GM23338 (cell line): ENCODE results near the gene PISD. TPM values are rescaled to one million over a fixed set of nuclear protein-coding genes. Genes with fewer than 3 reads are reported as not detected.

Experiments
- ATAC-seq: fragments of 200-7000 bp; cut with Tn5 transposase; 3 replicates; pipeline ENCODE4 v1.9.1; 2020
- DNase-seq: peaks from one replicate; pipeline ENCODE4 v3.0.0-alpha.2; 2015; ENCODE audit warnings: low spot score
- H2AFZ ChIP-seq: fragments of 200-600 bp; sonication (generic); 2 replicates; pipeline ENCODE4 v1.8.0; 2016; ENCODE audit warnings: antibody characterized with exemption, mild to moderate bottlenecking, moderate library complexity
- H3F3A ChIP-seq: fragments of 200-600 bp; sonication (generic); replicated peaks from 2 replicates; pipeline ENCODE4 v1.8.0; 2017; ENCODE audit warnings: antibody characterized with exemption, mixed run types, low read depth
- H3K27ac ChIP-seq: fragments of 200-600 bp; sonication (generic); 2 replicates; pipeline ENCODE4 v1.6.1; 2016; ENCODE audit warnings: low read depth
- H3K27me3 ChIP-seq: fragments of 200-600 bp; sonication (generic); 2 replicates; pipeline ENCODE4 v1.8.0; 2016; ENCODE audit warnings: mild to moderate bottlenecking, mixed run types, moderate library complexity; ENCODE audit not compliant: insufficient read depth
- H3K36me3 ChIP-seq: fragments of 200-600 bp; sonication (generic); 2 replicates; pipeline ENCODE4 v1.8.0; 2016; ENCODE audit warnings: mild to moderate bottlenecking; ENCODE audit not compliant: insufficient read depth
- H3K4me1 ChIP-seq: fragments of 200-600 bp; sonication (generic); 2 replicates; pipeline ENCODE4 v1.8.0; 2016; ENCODE audit warnings: mild to moderate bottlenecking, moderate library complexity; ENCODE audit not compliant: insufficient read depth
- H3K4me2 ChIP-seq: fragments of 200-600 bp; sonication (generic); 2 replicates; pipeline ENCODE4 v1.7.1; 2017; ENCODE audit warnings: mixed run types
- H3K4me3 ChIP-seq: fragments of 200-600 bp; sonication (generic); 2 replicates; pipeline ENCODE4 v1.6.1; 2016; ENCODE audit warnings: mixed run types
- H3K79me2 ChIP-seq: fragments of 200-600 bp; sonication (generic); replicated peaks from 2 replicates; pipeline ENCODE4 v1.8.0; 2017; ENCODE audit warnings: mild to moderate bottlenecking; ENCODE audit not compliant: insufficient read depth
- H3K9me2 ChIP-seq: fragments of 200-600 bp; sonication (generic); 2 replicates; pipeline ENCODE4 v1.8.0; 2017; ENCODE audit not compliant: insufficient read depth
- H4K20me1 ChIP-seq: fragments of 200-600 bp; sonication (generic); replicated peaks from 2 replicates; pipeline ENCODE4 v1.8.0; 2017; ENCODE audit warnings: mild to moderate bottlenecking; ENCODE audit not compliant: insufficient read depth
- H3K27ac Mint-ChIP-seq: 2 replicates; pipeline ENCODE4 v1.8.0; 2020; ENCODE audit warnings: inconsistent platforms, mild to moderate bottlenecking, moderate library complexity, mixed read lengths
- H3K27me3 Mint-ChIP-seq: 3 replicates; pipeline ENCODE4 v1.8.0; 2022; ENCODE audit warnings: low read depth, mild to moderate bottlenecking, moderate library complexity, mixed read lengths, inconsistent platforms; ENCODE audit not compliant: insufficient read depth, poor library complexity
- H3K36me3 Mint-ChIP-seq: 3 replicates; pipeline ENCODE4 v1.8.0; 2021; ENCODE audit warnings: low read depth, mild to moderate bottlenecking, inconsistent platforms, moderate library complexity, mixed read lengths
- H3K4me1 Mint-ChIP-seq: 3 replicates; pipeline ENCODE4 v1.8.0; 2020; ENCODE audit warnings: mild to moderate bottlenecking, inconsistent platforms, mixed read lengths
- H3K4me3 Mint-ChIP-seq: 3 replicates; pipeline ENCODE4 v1.8.0; 2021; ENCODE audit warnings: moderate library complexity, mild to moderate bottlenecking, inconsistent platforms, mixed read lengths
- H3K9me3 Mint-ChIP-seq: 3 replicates; pipeline ENCODE4 v1.8.0; 2020; ENCODE audit warnings: moderate library complexity, mild to moderate bottlenecking, inconsistent platforms, mixed read lengths
- CREB1 ChIP-seq: fragments of 250-450 bp; sonication (Bioruptor Pico); IDR thresholded peaks from 2 replicates; pipeline ENCODE4 v1.5.0; 2020; ENCODE audit warnings: low read depth, mild to moderate bottlenecking, moderate library complexity
- EZH2 ChIP-seq: fragments of 200-600 bp; sonication (generic); IDR thresholded peaks from one replicate; pipeline ENCODE4 v1.8.0; 2017; ENCODE audit warnings: antibody characterized with exemption, mild to moderate bottlenecking, low read depth; ENCODE audit not compliant: unreplicated experiment
- EZH2phosphoT487 ChIP-seq: fragments of 200-600 bp; sonication (generic); IDR thresholded peaks from one replicate; pipeline ENCODE4 v1.8.1; 2018; ENCODE audit warnings: antibody characterized with exemption; ENCODE audit not compliant: unreplicated experiment
- JUNB ChIP-seq: IDR thresholded peaks from one replicate; pipeline ENCODE4 v1.6.1; 2016; ENCODE audit warnings: antibody characterized with exemption; ENCODE audit not compliant: unreplicated experiment
- NANOG ChIP-seq: IDR thresholded peaks from 2 replicates; pipeline ENCODE4 v1.6.1; 2016; ENCODE audit warnings: antibody characterized with exemption, borderline replicate concordance
- POLR2AphosphoS5 ChIP-seq: IDR thresholded peaks from 2 replicates; pipeline ENCODE4 v1.6.1; 2016; ENCODE audit warnings: antibody characterized with exemption, low read depth
- ZNF114 ChIP-seq: fragments of 250-450 bp; sonication (Bioruptor Pico); IDR thresholded peaks from 2 replicates; pipeline ENCODE4 v1.5.0; 2020; ENCODE audit warnings: mild to moderate bottlenecking, moderate library complexity
- ZNF331 ChIP-seq: fragments of 250-450 bp; sonication (Bioruptor Pico); IDR thresholded peaks from 2 replicates; pipeline ENCODE4 v1.5.0; 2020; ENCODE audit warnings: low read depth, mild to moderate bottlenecking, moderate library complexity
- polyA plus RNA-seq: library from polyadenylated mRNA; unstranded; fragments of >200 nt; fragmentation: Nextera tagmentation; extraction: Ambion mirVana; gene quantifications from 2 replicates; pipeline ENCODE4 v1.2.1, GENCODE V29; 2016
- total RNA-seq: library from RNA; depleted of rRNA; stranded (reverse); fragments of >200 nt; shearing (Covaris generic); gene quantifications from 2 replicates; pipeline ENCODE4 v1.2.3, GENCODE V29; 2014
- TF ChIP-seq, protein P1 (sequence below): fragments of 250-450 bp; sonication (Bioruptor Pico); IDR thresholded peaks from 2 replicates; pipeline ENCODE4 v1.5.0; 2020; ENCODE audit warnings: mild to moderate bottlenecking, moderate library complexity
- TF ChIP-seq, protein P2 (sequence below): IDR thresholded peaks from one replicate; pipeline ENCODE4 v1.6.1; 2018; ENCODE audit warnings: antibody characterized with exemption; ENCODE audit not compliant: unreplicated experiment

Gene PISD
- total and polyA plus RNA-seq, 2 experiments from 2014 or later, result 43.1 to 54.5 TPM

DNA sequence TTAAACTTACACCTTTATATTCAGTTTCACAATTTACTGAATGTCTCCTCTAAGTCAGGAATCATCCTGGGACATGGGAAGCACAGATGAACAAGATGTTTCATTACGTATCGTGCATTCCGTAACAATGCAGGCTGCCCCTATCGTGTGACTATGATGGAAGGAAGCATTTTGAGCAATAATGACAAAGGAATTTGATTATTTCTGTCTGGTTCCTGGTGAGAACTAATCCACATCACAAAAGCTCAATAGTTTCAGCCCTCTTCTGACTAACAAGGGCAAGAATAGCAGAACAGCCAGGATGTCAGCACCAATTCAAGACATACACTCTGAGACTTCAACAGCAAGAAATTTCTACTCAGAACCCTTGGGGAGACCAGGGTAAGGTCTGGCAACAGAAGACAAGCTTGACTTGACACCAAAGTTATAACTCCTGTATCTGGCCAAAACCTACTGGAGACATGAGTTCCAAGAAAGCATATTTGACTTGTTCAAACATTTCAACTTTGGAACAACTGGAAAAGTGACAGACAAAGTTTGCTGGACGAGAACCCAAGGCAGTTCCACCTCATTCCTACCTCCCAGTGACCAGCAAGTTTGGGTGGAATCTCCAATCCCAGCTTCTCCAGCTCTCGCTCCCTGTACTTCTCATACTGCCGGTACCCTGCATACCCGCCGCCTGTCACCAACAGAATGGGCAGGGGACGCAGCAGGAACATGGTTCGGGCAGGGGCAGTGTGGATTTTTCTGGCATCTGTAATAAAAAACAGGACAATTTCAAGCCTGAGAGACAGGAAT lies 14.3 kb downstream of the PISD start:
- Mint-ChIP-seq H3K9me3 (no peaks in the 10 kb centered on the region), H3K4me1 (peaks cover 25% of the 10 kb centered on the region), H3K36me3 (peaks cover 46% of the 10 kb centered on the region; the same call in 2 of the 3 replicates), H3K27ac (peak overlapping the region; percentile 78), H3K4me3 (no peak overlapping the region), H3K27me3 (peaks cover 6% of the 10 kb centered on the region)
- DNase-seq (no peak), ATAC-seq (peak; percentile 39; the same call in 2 of the 3 replicates)
- peak overlapping the region; percentile 30; the same call in 1 of the 2 replicates for H3K4me3 ChIP-seq
- no peak for TF ChIP-seq ZNF331 (CRISPR knock-in tag)
- no peak for TF ChIP-seq NANOG
- TF ChIP-seq EZH2phosphoT487, result no peak
- no peak for TF ChIP-seq EZH2
- peaks cover 28% of the 10 kb centered on the region for H3K4me1 ChIP-seq
- peak overlapping the region; percentile 84; the same call in 1 of the 2 replicates for H3K27ac ChIP-seq
- H3K27me3 ChIP-seq, result no peaks in the 10 kb centered on the region
- H3K79me2 ChIP-seq, result peaks cover 67% of the 10 kb centered on the region
- H3K9me2 ChIP-seq, result no peaks in the 10 kb centered on the region
- 0 out of 2 replicates have a peak, but pooled peaks cover 3% of the 10 kb centered on the region for H3F3A ChIP-seq
- peak overlapping the region; percentile 66 for H3K4me2 ChIP-seq
- no peak overlapping the region for H2AFZ ChIP-seq
- H4K20me1 ChIP-seq, result peaks cover 22% of the 10 kb centered on the region
- peaks cover 18% of the 10 kb centered on the region for H3K36me3 ChIP-seq

DNA sequence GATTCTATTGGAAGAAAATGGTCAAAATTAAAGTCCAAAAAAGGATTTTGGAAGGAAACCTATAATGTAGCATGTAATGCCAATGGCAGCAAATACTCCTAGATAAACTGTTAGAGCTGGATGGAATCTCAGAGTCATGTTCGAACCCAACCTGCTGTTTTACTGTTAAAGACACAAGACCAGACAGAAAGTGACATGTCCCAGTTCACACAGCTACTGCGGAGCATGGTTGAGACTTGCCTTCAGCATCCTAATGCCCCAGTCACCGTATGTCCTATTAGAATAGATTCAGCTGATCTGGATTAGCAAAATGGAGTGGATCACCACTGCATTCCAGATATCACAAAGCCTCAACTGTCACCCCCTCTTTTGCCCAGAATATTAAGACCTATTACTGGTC lies 14.9 kb downstream of the PISD start:
- no peak overlapping the region for H2AFZ ChIP-seq
- no peak overlapping the region; the same call in 1 of the 2 replicates for H3K27ac Mint-ChIP-seq
- no peaks in the 10 kb centered on the region for H3K27me3 ChIP-seq
- no peaks in the 10 kb centered on the region for H3K9me2 ChIP-seq
- peaks cover 25% of the 10 kb centered on the region for H3K4me1 Mint-ChIP-seq
- H3K79me2 ChIP-seq, result peaks cover 67% of the 10 kb centered on the region
- no peak for DNase-seq
- H3K27ac ChIP-seq, result peak overlapping the region; percentile 84
- peaks cover 6% of the 10 kb centered on the region for H3K27me3 Mint-ChIP-seq
- no peak for ATAC-seq
- peak overlapping the region; percentile 66; the same call in 1 of the 2 replicates for H3K4me2 ChIP-seq
- 0 out of 2 replicates have a peak, but pooled peaks cover 3% of the 10 kb centered on the region for H3F3A ChIP-seq
- H3K36me3 ChIP-seq, result peaks cover 18% of the 10 kb centered on the region
- no peaks in the 10 kb centered on the region for H3K9me3 Mint-ChIP-seq
- no peak overlapping the region for H3K4me3 ChIP-seq
- H3K36me3 Mint-ChIP-seq, result peaks cover 52% of the 10 kb centered on the region; the same call in 2 of the 3 replicates
- H3K4me1 ChIP-seq, result peaks cover 28% of the 10 kb centered on the region
- no peak overlapping the region for H3K4me3 Mint-ChIP-seq
- H4K20me1 ChIP-seq, result peaks cover 19% of the 10 kb centered on the region
- TF ChIP-seq, protein P1, sequence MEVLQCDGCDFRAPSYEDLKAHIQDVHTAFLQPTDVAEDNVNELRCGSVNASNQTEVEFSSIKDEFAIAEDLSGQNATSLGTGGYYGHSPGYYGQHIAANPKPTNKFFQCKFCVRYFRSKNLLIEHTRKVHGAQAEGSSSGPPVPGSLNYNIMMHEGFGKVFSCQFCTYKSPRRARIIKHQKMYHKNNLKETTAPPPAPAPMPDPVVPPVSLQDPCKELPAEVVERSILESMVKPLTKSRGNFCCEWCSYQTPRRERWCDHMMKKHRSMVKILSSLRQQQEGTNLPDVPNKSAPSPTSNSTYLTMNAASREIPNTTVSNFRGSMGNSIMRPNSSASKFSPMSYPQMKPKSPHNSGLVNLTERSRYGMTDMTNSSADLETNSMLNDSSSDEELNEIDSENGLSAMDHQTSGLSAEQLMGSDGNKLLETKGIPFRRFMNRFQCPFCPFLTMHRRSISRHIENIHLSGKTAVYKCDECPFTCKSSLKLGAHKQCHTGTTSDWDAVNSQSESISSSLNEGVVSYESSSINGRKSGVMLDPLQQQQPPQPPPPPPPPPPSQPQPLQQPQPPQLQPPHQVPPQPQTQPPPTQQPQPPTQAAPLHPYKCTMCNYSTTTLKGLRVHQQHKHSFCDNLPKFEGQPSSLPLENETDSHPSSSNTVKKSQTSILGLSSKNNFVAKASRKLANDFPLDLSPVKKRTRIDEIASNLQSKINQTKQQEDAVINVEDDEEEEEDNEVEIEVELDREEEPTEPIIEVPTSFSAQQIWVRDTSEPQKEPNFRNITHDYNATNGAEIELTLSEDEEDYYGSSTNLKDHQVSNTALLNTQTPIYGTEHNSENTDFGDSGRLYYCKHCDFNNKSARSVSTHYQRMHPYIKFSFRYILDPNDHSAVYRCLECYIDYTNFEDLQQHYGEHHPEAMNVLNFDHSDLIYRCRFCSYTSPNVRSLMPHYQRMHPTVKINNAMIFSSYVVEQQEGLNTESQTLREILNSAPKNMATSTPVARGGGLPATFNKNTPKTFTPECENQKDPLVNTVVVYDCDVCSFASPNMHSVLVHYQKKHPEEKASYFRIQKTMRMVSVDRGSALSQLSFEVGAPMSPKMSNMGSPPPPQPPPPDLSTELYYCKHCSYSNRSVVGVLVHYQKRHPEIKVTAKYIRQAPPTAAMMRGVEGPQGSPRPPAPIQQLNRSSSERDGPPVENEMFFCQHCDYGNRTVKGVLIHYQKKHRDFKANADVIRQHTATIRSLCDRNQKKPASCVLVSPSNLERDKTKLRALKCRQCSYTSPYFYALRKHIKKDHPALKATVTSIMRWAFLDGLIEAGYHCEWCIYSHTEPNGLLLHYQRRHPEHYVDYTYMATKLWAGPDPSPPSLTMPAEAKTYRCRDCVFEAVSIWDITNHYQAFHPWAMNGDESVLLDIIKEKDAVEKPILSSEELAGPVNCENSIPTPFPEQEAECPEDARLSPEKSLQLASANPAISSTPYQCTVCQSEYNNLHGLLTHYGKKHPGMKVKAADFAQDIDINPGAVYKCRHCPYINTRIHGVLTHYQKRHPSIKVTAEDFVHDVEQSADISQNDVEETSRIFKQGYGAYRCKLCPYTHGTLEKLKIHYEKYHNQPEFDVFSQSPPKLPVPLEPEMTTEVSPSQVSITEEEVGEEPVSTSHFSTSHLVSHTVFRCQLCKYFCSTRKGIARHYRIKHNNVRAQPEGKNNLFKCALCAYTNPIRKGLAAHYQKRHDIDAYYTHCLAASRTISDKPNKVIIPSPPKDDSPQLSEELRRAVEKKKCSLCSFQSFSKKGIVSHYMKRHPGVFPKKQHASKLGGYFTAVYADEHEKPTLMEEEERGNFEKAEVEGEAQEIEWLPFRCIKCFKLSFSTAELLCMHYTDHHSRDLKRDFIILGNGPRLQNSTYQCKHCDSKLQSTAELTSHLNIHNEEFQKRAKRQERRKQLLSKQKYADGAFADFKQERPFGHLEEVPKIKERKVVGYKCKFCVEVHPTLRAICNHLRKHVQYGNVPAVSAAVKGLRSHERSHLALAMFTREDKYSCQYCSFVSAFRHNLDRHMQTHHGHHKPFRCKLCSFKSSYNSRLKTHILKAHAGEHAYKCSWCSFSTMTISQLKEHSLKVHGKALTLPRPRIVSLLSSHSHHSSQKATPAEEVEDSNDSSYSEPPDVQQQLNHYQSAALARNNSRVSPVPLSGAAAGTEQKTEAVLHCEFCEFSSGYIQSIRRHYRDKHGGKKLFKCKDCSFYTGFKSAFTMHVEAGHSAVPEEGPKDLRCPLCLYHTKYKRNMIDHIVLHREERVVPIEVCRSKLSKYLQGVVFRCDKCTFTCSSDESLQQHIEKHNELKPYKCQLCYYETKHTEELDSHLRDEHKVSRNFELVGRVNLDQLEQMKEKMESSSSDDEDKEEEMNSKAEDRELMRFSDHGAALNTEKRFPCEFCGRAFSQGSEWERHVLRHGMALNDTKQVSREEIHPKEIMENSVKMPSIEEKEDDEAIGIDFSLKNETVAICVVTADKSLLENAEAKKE (CRISPR knock-in tag), result no peak
- TF ChIP-seq ZNF114 (CRISPR knock-in tag) (no peak), ZNF331 (CRISPR knock-in tag) (no peak), CREB1 (CRISPR knock-in tag) (no peak), EZH2phosphoT487 (no peak), EZH2 (no peak), JUNB (no peak), POLR2AphosphoS5 (no peak)
- TF ChIP-seq, protein P2, sequence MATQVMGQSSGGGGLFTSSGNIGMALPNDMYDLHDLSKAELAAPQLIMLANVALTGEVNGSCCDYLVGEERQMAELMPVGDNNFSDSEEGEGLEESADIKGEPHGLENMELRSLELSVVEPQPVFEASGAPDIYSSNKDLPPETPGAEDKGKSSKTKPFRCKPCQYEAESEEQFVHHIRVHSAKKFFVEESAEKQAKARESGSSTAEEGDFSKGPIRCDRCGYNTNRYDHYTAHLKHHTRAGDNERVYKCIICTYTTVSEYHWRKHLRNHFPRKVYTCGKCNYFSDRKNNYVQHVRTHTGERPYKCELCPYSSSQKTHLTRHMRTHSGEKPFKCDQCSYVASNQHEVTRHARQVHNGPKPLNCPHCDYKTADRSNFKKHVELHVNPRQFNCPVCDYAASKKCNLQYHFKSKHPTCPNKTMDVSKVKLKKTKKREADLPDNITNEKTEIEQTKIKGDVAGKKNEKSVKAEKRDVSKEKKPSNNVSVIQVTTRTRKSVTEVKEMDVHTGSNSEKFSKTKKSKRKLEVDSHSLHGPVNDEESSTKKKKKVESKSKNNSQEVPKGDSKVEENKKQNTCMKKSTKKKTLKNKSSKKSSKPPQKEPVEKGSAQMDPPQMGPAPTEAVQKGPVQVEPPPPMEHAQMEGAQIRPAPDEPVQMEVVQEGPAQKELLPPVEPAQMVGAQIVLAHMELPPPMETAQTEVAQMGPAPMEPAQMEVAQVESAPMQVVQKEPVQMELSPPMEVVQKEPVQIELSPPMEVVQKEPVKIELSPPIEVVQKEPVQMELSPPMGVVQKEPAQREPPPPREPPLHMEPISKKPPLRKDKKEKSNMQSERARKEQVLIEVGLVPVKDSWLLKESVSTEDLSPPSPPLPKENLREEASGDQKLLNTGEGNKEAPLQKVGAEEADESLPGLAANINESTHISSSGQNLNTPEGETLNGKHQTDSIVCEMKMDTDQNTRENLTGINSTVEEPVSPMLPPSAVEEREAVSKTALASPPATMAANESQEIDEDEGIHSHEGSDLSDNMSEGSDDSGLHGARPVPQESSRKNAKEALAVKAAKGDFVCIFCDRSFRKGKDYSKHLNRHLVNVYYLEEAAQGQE, result no peak
